A673 (cell line): Measurements from ENCODE around the gene HS3ST6.

Source experiments
- EZH2 ChIP-seq: fragments of 200-600 bp; sonication (generic); IDR thresholded peaks from 2 replicates; pipeline ENCODE4 v1.6.1; 2017; ENCODE audit warnings: borderline replicate concordance, low read depth, mild to moderate bottlenecking, mixed read lengths, antibody characterized with exemption, low read length; ENCODE audit not compliant: poor library complexity, severe bottlenecking
- TF ChIP-seq, protein P1 (sequence below): fragments of 300-800, 200-600 bp; sonication (generic); conservative IDR thresholded peaks from 2 replicates; pipeline ENCODE4 v1.5.1; 2017; ENCODE audit warnings: low read depth, mild to moderate bottlenecking, antibody characterized with exemption, low read length, moderate library complexity, mixed read lengths

DNA sequence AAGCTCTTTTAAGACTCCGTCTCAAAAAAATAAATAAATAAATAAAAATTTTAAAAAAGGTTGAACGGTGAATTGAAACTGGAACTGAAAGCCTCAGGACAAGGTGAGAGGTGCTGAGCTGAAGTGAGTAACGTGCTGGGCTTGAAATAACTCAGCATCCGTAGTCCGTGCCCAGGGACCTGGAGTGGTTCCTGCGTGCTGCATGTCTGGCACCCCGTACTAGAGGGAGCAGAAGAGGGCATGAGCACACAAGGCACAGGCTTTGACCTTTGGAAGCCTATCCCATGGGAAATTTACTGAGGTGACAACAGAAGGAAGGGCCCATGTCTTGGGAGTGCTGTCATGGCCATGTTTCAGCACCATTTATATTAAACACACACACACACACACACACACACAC lies 41.7 kb downstream of the HS3ST6 start:
- TF ChIP-seq, protein P1, sequence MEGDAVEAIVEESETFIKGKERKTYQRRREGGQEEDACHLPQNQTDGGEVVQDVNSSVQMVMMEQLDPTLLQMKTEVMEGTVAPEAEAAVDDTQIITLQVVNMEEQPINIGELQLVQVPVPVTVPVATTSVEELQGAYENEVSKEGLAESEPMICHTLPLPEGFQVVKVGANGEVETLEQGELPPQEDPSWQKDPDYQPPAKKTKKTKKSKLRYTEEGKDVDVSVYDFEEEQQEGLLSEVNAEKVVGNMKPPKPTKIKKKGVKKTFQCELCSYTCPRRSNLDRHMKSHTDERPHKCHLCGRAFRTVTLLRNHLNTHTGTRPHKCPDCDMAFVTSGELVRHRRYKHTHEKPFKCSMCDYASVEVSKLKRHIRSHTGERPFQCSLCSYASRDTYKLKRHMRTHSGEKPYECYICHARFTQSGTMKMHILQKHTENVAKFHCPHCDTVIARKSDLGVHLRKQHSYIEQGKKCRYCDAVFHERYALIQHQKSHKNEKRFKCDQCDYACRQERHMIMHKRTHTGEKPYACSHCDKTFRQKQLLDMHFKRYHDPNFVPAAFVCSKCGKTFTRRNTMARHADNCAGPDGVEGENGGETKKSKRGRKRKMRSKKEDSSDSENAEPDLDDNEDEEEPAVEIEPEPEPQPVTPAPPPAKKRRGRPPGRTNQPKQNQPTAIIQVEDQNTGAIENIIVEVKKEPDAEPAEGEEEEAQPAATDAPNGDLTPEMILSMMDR = no peak
- TF ChIP-seq EZH2 = no peak
